ENCODE measurements around the gene ZBTB20.

- TF ChIP-seq CTCF (IDR thresholded peaks at IDR 0.05; ENCODE audit: poor library complexity, severe bottlenecking) (no peak), RAD21 (conservative IDR thresholded peaks at IDR 0.05) (no peak)
Measured at GRCh38 chr3:114466816-114467215, 680.3 kb downstream of the ZBTB20 start.

Measured in neural cell (in vitro differentiated cells).